CD4-positive, alpha-beta T cell (primary cell): Measurements from ENCODE around the gene RABGGTA. TPM values are rescaled to one million over a fixed set of nuclear protein-coding genes. Genes with fewer than 3 reads are reported as not detected.
"Not testable (repeated sequence)": the region's sequence is repeated elsewhere in the genome, so short reads cannot be mapped to it uniquely, and the experiment has no call there.

Experiments
- ATAC-seq: fragments of 200-7000 bp; cut with Tn5 transposase; one replicate; pipeline ENCODE4 v1.10.0; 2022; ENCODE audit warnings: mild to moderate bottlenecking; ENCODE audit not compliant: poor library complexity
- CTCF ChIA-PET: fragments of 350-600 bp; sonication (Branson Sonifier 250); formaldehyde crosslinking; loops from one replicate; lab custom pipeline; 2021; ENCODE audit warnings: antibody characterized with exemption, inconsistent platforms; lab: Charles Lee
- POLR2A ChIA-PET: fragments of 350-600 bp; sonication (Branson Sonifier 250); formaldehyde crosslinking; loops from one replicate; lab custom pipeline; 2021; ENCODE audit warnings: antibody characterized with exemption, inconsistent platforms; lab: Charles Lee
- DNase-seq, 14 experiments: peaks; one replicate each; pipeline ENCODE4 v3.0.0-alpha.2; 2013 to 2020; ENCODE audit warnings: mixed read lengths in 2 of 14
- H3K27ac ChIP-seq, 2 donors: one replicate each; pipeline versions ENCODE4 v1.5.1 to v1.7.0; 2013; ENCODE audit warnings: low read length in 2 of 2, low read depth in 1 of 2, mild to moderate bottlenecking in 1 of 2
- H3K27me3 ChIP-seq, 2 experiments: 1 replicate in 1 of 2; 2 replicates in 1 of 2; pipeline versions ENCODE4 v1.6.1 to v1.7.0; 2013; ENCODE audit warnings: low read length in 2 of 2, control low read depth in 1 of 2, mild to moderate bottlenecking in 1 of 2, moderate library complexity in 1 of 2; ENCODE audit not compliant: insufficient read depth in 2 of 2, control insufficient read depth in 1 of 2
- H3K36me3 ChIP-seq: one replicate; pipeline ENCODE4 v1.6.1; 2013; ENCODE audit warnings: low read length, control low read depth; ENCODE audit not compliant: insufficient read depth
- H3K4me1 ChIP-seq: one replicate; pipeline ENCODE4 v1.6.1; 2013; ENCODE audit warnings: low read length, control low read depth; ENCODE audit not compliant: insufficient read depth
- H3K4me3 ChIP-seq: one replicate; pipeline ENCODE4 v1.5.1; 2013; ENCODE audit warnings: mild to moderate bottlenecking, low read length, moderate library complexity
- H3K9me3 ChIP-seq, 2 experiments: 1 replicate in 1 of 2; 2 replicates in 1 of 2; pipeline versions ENCODE4 v1.6.1 to v1.7.0; 2013; ENCODE audit warnings: low read length in 2 of 2, mild to moderate bottlenecking in 2 of 2, control low read depth in 1 of 2, moderate library complexity in 1 of 2; ENCODE audit not compliant: control insufficient read depth in 1 of 2, insufficient read depth in 1 of 2
- H3K27ac Mint-ChIP-seq: one replicate; pipeline ENCODE4 v1.8.0; 2020; ENCODE audit warnings: mixed read lengths
- H3K27me3 Mint-ChIP-seq: one replicate; pipeline ENCODE4 v1.8.0; 2021; ENCODE audit warnings: mixed read lengths
- H3K36me3 Mint-ChIP-seq: one replicate; pipeline ENCODE4 v1.8.0; 2021; ENCODE audit warnings: low read depth, mixed read lengths
- H3K4me1 Mint-ChIP-seq: one replicate; pipeline ENCODE4 v1.8.0; 2021; ENCODE audit warnings: low read depth, mixed read lengths
- H3K4me3 Mint-ChIP-seq: one replicate; pipeline ENCODE4 v1.8.0; 2020; ENCODE audit warnings: mild to moderate bottlenecking, mixed read lengths
- H3K9me3 Mint-ChIP-seq: one replicate; pipeline ENCODE4 v1.8.0; 2020; ENCODE audit warnings: mixed read lengths
- intact Hi-C, 2 experiments: fragments of 100-400 bp; cut with DNase I in 1 of 2; cut with micrococcal nuclease in 1 of 2; formaldehyde crosslinking; loops; one replicate each; pipeline versions ENCODE4 v1.15.1 to v1.9.0; 2023 to 2025; cut with DNase I, micrococcal nuclease
- total RNA-seq, 174 experiments: library from RNA in 2 of 174; stranded (reverse) in 2 of 174; gene quantifications; one replicate each; pipeline ENCODE4 v1.2.3 and lab custom pipeline; 2021 to 2026
- TF ChIP-seq, protein P1 (sequence below): fragments of 200-600 bp; IDR thresholded peaks from one replicate; pipeline ENCODE4 v1.8.0; 2022; ENCODE audit warnings: antibody characterized with exemption, mild to moderate bottlenecking

The RABGGTA gene
- total RNA-seq, 2 experiments from 2014 or later: 52.3 to 55.2 TPM

DNA sequence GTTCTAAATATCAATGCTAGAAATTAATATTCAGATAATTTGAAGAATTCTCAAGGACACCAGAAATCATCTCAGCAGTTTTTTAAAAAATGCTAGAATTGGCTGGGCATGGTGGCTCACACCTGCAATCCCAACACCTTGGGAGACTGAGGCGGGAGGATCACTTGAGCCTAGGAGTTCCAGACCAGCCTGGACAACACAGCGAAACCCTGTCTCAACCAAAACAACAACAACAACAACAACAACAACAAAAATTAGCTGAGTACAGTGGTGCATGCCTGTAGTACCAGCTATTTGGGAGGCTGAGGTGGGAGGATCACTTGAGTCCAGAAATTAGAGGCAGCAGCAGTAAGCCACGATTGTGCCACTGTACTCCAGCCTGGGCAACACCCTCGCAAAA, 52.3 kb downstream of the RABGGTA start:
- H3K4me1 ChIP-seq: peaks cover 21% of the 10 kb centered on the region
- H3K27ac Mint-ChIP-seq: no peak overlapping the region
- peaks cover 19% of the 10 kb centered on the region for H3K4me1 Mint-ChIP-seq
- intact Hi-C loops: loop anchor here in 1 of 2 experiments (5.0 kb wide), 1 partner anchor 213 kb away; no protein-coding TSS in a partner anchor
- ATAC-seq: no peak
- peaks cover 13% of the 10 kb centered on the region for H3K36me3 Mint-ChIP-seq
- TF ChIP-seq, protein P1, sequence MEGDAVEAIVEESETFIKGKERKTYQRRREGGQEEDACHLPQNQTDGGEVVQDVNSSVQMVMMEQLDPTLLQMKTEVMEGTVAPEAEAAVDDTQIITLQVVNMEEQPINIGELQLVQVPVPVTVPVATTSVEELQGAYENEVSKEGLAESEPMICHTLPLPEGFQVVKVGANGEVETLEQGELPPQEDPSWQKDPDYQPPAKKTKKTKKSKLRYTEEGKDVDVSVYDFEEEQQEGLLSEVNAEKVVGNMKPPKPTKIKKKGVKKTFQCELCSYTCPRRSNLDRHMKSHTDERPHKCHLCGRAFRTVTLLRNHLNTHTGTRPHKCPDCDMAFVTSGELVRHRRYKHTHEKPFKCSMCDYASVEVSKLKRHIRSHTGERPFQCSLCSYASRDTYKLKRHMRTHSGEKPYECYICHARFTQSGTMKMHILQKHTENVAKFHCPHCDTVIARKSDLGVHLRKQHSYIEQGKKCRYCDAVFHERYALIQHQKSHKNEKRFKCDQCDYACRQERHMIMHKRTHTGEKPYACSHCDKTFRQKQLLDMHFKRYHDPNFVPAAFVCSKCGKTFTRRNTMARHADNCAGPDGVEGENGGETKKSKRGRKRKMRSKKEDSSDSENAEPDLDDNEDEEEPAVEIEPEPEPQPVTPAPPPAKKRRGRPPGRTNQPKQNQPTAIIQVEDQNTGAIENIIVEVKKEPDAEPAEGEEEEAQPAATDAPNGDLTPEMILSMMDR: no peak
- H3K9me3 Mint-ChIP-seq: no peaks in the 10 kb centered on the region
- no peak overlapping the region for H3K27ac ChIP-seq
- H3K27me3 ChIP-seq: no peaks in the 10 kb centered on the region
- CTCF ChIA-PET: interaction anchor here (0.7 to 2.9 kb wide), 2 partner anchors 9 to 23 kb away, joined by 5 to 12 read pairs; partner anchors contain the start of gene TINF2
- H3K9me3 ChIP-seq: no peaks in the 10 kb centered on the region
- H3K27me3 Mint-ChIP-seq: no peaks in the 10 kb centered on the region
- H3K4me3 ChIP-seq: no peak overlapping the region
- no peak for DNase-seq
- POLR2A ChIA-PET: interaction anchor here (1.4 to 2.0 kb wide), 2 partner anchors 23 to 55 kb away, joined by 3 to 11 read pairs; partner anchors contain the start of gene TINF2
- H3K36me3 ChIP-seq: peaks cover 9% of the 10 kb centered on the region
- H3K4me3 Mint-ChIP-seq: no peak overlapping the region

DNA sequence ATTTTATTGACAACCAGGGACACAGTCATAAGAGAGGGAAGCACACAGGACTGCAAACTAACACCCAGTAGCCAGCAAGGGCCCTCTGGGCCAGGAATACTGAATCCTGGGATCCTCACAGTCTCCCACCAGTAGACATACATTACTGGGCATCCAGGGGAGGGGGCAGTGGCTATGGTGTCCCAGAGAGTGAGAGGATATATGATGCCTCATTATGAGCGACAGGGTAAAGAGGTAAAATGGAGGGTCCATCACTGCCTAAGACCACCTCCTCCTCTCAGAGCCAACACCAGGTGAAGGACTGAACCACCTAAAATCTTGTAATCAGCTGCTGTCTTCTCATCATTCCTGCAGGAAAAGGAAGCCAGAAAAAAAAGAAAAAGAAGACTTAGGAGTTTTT, 54.5 kb downstream of the RABGGTA start:
- peak overlapping the region in 1 of 2 donors; percentile 92 for H3K27ac ChIP-seq
- POLR2A ChIA-PET: interaction anchor here (0.8 to 1.8 kb wide), 2 partner anchors 21 to 28 kb away, joined by 3 to 13 read pairs; partner anchors contain the start of gene IPO4
- H3K4me1 ChIP-seq: peaks cover 37% of the 10 kb centered on the region
- peaks cover 40% of the 10 kb centered on the region for H3K4me1 Mint-ChIP-seq
- H3K9me3 Mint-ChIP-seq, ATAC-seq, H3K27me3 ChIP-seq, H3K4me3 Mint-ChIP-seq, H3K36me3 ChIP-seq, H3K27me3 Mint-ChIP-seq, H3K4me3 ChIP-seq, H3K9me3 ChIP-seq: not testable (repeated sequence)
- DNase-seq: peak in 2 of 14 experiments; percentile 7 to 13
- peaks cover 23% of the 10 kb centered on the region for H3K36me3 Mint-ChIP-seq
- peak overlapping the region; percentile 96 for H3K27ac Mint-ChIP-seq
- CTCF ChIA-PET: interaction anchor here (1.4 to 2.4 kb wide), 5 partner anchors 10 to 80 kb away, joined by 3 to 38 read pairs (median 17); partner anchors contain the start of genes RABGGTA and TINF2
- intact Hi-C loops: loop anchor here (1.0 to 5.0 kb wide), 8 partner anchors 15 to 215 kb away; partner anchors contain the start of genes TINF2 (in 2 of the 2), GMPR2 (in 1 of the 2), NEDD8 (in 1 of the 2) and RABGGTA (in 1 of the 2)

DNA sequence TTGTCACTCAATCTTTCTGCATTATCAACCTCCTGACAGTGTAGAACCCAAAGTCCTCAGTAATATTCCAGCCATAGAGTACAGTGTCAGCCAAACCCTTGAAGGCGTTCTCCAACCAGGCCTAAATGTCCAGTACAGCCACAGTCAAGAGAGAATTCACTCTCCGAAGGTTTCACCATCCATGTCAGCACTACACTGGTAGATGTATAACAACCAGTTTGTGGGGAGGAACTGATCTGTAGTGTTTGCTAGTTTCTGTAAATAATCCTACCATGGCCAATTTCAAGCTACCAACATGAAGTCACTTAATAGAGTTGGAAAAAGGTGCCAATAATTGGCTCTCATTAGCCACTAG, 55.1 kb downstream of the RABGGTA start:
- no peak for DNase-seq
- peaks cover 45% of the 10 kb centered on the region for H3K4me1 Mint-ChIP-seq
- ChIA-PET CTCF (interaction anchor here (0.8 to 2.4 kb wide), 22 partner anchors 11 to 895 kb away, joined by 3 to 38 read pairs (median 6); partner anchors contain the start of genes DHRS1, EMC9, GMPR2 and IPO4), POLR2A (interaction anchor here (0.7 to 4.7 kb wide), 24 partner anchors 9 to 226 kb away, joined by 3 to 144 read pairs (median 8); partner anchors contain the start of genes CBLN3, DCAF11, DHRS1 and EMC9)
- peaks cover 42% of the 10 kb centered on the region for H3K4me1 ChIP-seq
- H3K9me3 Mint-ChIP-seq: no peaks in the 10 kb centered on the region
- peak overlapping the region; percentile 96 for H3K27ac Mint-ChIP-seq
- H3K4me3 Mint-ChIP-seq: peak overlapping the region; percentile 97
- H3K36me3 Mint-ChIP-seq: peaks cover 28% of the 10 kb centered on the region
- peak overlapping the region; percentile 84 for H3K4me3 ChIP-seq
- TF ChIP-seq, protein P1: no peak
- H3K27me3 Mint-ChIP-seq: no peaks in the 10 kb centered on the region
- ATAC-seq: no peak
- H3K27me3 ChIP-seq: no peaks in the 10 kb centered on the region
- intact Hi-C loops: loop anchor here (1.0 to 5.0 kb wide), 8 partner anchors 16 to 216 kb away; partner anchors contain the start of genes TINF2 (in 2 of the 2), GMPR2 (in 1 of the 2), NEDD8 (in 1 of the 2) and RABGGTA (in 1 of the 2)
- H3K36me3 ChIP-seq: peaks cover 13% of the 10 kb centered on the region
- no peaks in the 10 kb centered on the region for H3K9me3 ChIP-seq
- H3K27ac ChIP-seq: peak overlapping the region; percentile 92

Other genes with a start within 250 kb of the RABGGTA start
- under 1 TPM; 0.05 to 0.11 TPM for gene CARMIL3, start 219.6 kb downstream of the RABGGTA start, total RNA-seq
- gene CPNE6, start 200.0 kb downstream of the RABGGTA start, total RNA-seq: not detected
- 1 to 10 TPM; 5.2 to 7.4 TPM for gene PCK2, start 177.3 kb downstream of the RABGGTA start, total RNA-seq
- gene DCAF11, start 156.8 kb downstream of the RABGGTA start, total RNA-seq: 10 to 100 TPM; 74.8 to 75.3 TPM
- 1 to 10 TPM; 1.6 to 1.9 TPM for gene NRL, start 156.6 kb downstream of the RABGGTA start, total RNA-seq
- 1 to 10 TPM; 1.5 to 1.7 TPM for gene FITM1, start 140.9 kb downstream of the RABGGTA start, total RNA-seq
- gene PSME1, start 135.4 kb downstream of the RABGGTA start, total RNA-seq: 100 to 1,000 TPM; 166 to 171 TPM
- gene EMC9, start 130.0 kb downstream of the RABGGTA start, total RNA-seq: 10 to 100 TPM; 11.8 to 13.1 TPM
- gene PSME2, start 125.0 kb downstream of the RABGGTA start, total RNA-seq: 10 to 100 TPM; 81.7 to 83.2 TPM
- 10 to 100 TPM; 46.0 to 57.8 TPM for gene RNF31, start 124.1 kb downstream of the RABGGTA start, total RNA-seq
- 100 to 1,000 TPM; 248 to 262 TPM for gene IRF9, start 110.3 kb downstream of the RABGGTA start, total RNA-seq
- gene REC8, start 99.5 kb downstream of the RABGGTA start, total RNA-seq: 100 to 1,000 TPM; 105 to 107 TPM
- gene IPO4, start 82.8 kb downstream of the RABGGTA start, total RNA-seq: 10 to 100 TPM; 36.6 to 37.9 TPM
- gene TM9SF1, start 76.2 kb downstream of the RABGGTA start, total RNA-seq: 10 to 100 TPM; 12.9 to 13.0 TPM
- gene TSSK4, start 65.9 kb downstream of the RABGGTA start, total RNA-seq: under 1 TPM; 0.30 to 0.64 TPM
- gene CHMP4A, start 58.1 kb downstream of the RABGGTA start, total RNA-seq: 10 to 100 TPM; 73.4 to 80.1 TPM
- 1 to 10 TPM; 3.2 to 3.7 TPM for gene MDP1, start 55.5 kb downstream of the RABGGTA start, total RNA-seq
- gene NEDD8, start 39.2 kb downstream of the RABGGTA start, total RNA-seq: 10 to 100 TPM; 42.0 to 43.5 TPM
- 10 to 100 TPM; 22.2 to 24.8 TPM for gene GMPR2, start 38.7 kb downstream of the RABGGTA start, total RNA-seq
- gene TINF2, start 29.0 kb downstream of the RABGGTA start, total RNA-seq: 100 to 1,000 TPM; 110 to 113 TPM
- 1 to 10 TPM; 3.5 to 3.9 TPM for gene TGM1, start 8.4 kb downstream of the RABGGTA start, total RNA-seq
- gene DHRS1, start 28.2 kb upstream of the RABGGTA start, total RNA-seq: 10 to 100 TPM; 21.5 to 23.5 TPM
- gene NOP9, start 28.3 kb upstream of the RABGGTA start, total RNA-seq: 10 to 100 TPM; 25.9 to 27.5 TPM
- 1 to 10 TPM; 7.4 to 9.2 TPM for gene CIDEB, start 36.4 kb upstream of the RABGGTA start, total RNA-seq
- 10 to 100 TPM; 16.4 to 18.2 TPM for gene LTB4R2, start 38.5 kb upstream of the RABGGTA start, total RNA-seq
- 10 to 100 TPM; 15.6 to 18.3 TPM for gene LTB4R, start 39.9 kb upstream of the RABGGTA start, total RNA-seq
- 1 to 10 TPM; 4.7 to 5.9 TPM for gene ADCY4, start 63.5 kb upstream of the RABGGTA start, total RNA-seq
- 10 to 100 TPM; 18.1 to 18.9 TPM for gene RIPK3, start 68.4 kb upstream of the RABGGTA start, total RNA-seq
- gene NFATC4, start 96.6 kb upstream of the RABGGTA start, total RNA-seq: not detected
- under 1 TPM; 0.08 to 0.25 TPM for gene NYNRIN, start 127.4 kb upstream of the RABGGTA start, total RNA-seq
- 1 to 10 TPM; 1.6 to 1.7 TPM for gene CBLN3, start 158.1 kb upstream of the RABGGTA start, total RNA-seq
- 100 to 1,000 TPM; 170 to 173 TPM for gene KHNYN, start 158.4 kb upstream of the RABGGTA start, total RNA-seq
- 10 to 100 TPM; 71.7 to 74.7 TPM for gene SDR39U1, start 171.2 kb upstream of the RABGGTA start, total RNA-seq
- not detected for gene CMA1, start 236.7 kb upstream of the RABGGTA start, total RNA-seq